Pons (tissue), 1 donor: ENCODE data around the gene KCNC4.

Experiments used
- DNase-seq: peaks from one replicate; pipeline ENCODE4 v3.0.0-alpha.2; 2016; ENCODE audit warnings: low spot score

KCNC4 gene

DNA sequence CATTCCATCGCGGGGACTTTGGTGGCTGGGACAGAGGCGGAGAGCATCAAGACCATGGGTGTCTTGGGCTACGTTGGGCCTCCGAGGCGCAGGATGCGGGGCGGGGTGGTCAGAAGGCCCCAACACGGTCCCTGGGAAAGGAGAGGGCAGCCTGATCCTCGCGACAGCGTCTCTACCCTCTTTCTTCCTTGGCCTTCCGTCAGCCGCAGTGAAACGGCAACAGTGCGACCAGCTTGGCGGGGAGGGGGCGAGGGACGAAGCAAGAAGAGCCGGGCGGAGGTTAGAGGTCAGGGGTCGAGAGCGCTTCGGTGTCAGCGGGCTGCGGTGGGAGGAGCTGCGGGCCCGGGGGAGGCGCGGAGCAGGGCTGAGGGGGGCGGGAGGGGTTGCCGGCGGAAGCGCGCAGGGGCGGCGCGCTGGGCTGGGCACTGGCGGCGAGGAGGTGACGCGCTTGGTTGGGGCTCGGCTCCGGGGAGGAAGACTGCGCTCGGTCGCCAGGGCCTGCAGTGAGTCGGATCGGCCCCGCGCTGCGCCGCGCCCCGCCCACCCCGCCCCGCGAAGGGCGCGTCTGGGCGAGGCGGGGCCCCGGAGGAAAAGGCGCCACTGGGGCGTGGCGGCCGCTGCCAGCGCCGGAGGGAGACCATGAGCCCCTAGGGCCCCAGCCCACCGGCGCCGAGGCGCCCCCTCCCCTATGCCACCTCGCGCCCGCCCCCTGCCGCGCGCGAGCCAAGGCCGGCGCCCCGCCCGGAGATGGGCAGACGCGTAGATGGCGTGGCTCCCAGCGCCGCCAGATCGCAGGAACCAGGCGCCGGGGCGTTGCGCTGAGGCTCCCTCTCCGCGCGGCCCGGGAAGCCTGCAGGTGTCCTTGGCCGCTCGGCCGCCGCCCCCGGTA is at the start of gene KCNC4:
Gene KCNC4 (plus strand): TSS at position 600 of the 889 bp plus-strand sequence. CDS start 1,186 bp downstream, outside the sequence.
- peak; percentile 42 for DNase-seq

GRCh38 chr1:110160538-110161100 is 49.5 kb upstream of the KCNC4 start:
- no peak for DNase-seq

DNA sequence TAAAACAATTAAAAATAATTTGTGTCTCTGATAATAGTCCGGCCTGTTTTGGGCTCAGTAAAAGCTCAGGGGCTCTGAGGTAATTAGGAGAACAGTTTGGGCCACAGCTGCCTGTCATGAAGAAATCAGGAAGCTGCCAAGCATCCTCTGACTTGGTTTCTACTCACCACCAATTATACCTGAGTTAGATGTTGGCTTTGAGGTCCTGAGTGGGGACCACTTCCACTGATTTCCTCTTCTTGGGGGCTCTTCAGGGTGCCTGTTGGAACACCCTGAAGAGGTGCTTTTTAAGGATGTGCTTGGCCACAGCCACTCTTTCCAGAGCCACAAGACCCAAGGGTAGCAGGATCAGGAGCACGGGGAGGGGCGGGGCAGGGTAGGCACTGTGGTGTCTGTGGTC is 48.9 kb upstream of the KCNC4 start:
- no peak for DNase-seq

- DNase-seq = no peak
These were observed 48.3 kb upstream of the KCNC4 start for GRCh38 chr1:110161849-110162248.

GRCh38 chr1:110163591-110163990 is 46.5 kb upstream of the KCNC4 start:
- DNase-seq = no peak

DNA sequence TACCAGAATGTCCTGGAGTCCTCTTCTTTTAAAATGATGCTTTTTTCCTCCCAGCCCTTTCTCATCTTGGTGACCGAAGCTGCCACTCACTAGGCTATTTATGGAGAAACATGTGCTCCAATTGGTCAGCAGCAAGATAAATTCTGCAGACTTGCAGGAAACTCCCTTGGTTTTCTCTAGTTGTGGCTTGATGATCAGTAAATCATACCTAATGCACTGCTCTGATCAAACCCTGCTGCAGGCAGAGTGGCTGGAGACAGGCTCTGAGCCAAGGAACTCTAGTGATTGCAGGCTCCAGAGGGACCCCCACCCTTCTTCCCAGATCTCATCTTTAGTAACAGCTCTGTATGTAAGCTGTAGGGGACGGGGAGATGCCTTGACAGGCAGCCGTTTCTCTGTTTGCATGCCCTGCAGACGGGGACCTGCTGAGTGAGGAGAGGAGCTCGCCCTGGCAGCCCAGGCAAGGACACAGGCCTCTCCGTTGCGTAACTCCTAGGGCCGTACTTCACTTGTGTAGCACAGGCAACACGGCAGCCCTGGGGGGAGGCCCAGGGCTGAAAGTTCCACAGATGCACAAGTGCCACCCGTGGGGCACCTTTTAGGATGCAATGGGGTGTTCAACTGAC is 45.3 kb upstream of the KCNC4 start:
- DNase-seq = no peak

DNA sequence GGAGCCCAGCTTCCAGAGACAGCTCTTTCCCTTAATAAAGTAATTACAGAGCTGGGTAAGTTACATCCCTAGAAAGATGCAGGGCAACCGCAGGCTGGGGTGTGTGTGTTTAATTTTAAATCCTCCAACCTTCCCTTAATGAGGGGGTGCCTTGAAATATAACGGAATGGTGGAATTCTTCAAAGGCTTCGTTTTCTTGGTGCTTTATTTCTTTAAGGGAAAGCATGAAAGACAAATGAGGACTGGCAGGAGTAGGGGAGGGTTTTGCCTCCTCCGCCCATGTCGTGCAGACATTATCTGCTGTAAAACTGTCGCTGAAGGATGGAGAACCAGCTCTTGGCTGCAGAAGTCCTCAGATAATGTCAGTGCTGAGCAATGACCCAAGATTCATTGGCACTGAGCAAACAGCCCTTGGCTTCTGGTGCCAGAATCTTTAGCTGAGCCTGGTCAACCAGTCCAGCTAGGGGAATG is 44.3 kb upstream of the KCNC4 start:
- no peak for DNase-seq

- DNase-seq = no peak
These were observed 43.3 kb upstream of the KCNC4 start for GRCh38 chr1:110166861-110167260.

DNA sequence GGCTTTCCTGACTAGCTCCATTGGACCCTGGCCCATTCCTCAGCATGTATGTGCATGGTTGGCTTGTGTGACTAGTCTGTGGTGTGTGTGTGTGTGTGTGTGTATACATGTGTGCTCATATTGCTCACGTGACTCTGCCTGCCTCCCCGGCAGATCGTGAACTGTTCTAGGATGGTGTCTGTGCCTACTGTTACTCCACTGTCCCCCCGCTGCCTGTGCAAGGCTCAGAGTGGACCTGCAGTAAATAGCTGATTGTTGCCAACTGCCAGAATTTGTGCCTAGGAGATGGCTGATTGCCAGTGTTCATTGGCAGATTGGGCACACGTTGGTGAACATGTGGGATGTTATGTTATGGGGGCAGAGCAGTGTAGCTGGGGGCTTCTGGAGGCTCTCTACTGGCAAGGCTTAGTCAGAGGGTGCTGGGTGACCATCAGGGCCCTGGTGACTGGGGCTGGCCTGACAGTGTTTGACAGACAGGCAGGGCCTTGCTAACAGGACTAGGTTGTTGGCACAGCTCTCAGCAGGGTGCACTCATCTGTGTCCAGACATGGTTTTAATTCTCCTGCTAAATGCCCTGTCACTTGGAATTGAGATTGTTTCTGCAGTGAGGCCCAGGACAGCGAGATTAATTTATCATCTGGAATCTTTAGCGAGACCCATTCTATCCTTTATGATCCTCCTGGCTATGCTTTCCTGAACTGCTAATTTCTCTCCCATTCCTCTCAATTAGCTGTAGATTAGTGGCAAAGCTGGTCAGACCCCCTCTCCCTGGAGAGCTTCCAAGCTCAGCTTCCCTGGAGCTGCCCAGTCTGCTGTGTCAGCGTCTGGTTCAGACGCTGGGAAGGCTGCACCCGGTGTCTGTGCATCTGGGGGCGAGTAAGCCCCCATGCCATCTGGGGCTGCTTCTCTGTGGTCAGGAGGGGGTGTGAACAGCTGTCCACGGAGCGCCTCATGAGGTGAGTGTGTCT is 39.1 kb upstream of the KCNC4 start:
- DNase-seq = no peak

DNA sequence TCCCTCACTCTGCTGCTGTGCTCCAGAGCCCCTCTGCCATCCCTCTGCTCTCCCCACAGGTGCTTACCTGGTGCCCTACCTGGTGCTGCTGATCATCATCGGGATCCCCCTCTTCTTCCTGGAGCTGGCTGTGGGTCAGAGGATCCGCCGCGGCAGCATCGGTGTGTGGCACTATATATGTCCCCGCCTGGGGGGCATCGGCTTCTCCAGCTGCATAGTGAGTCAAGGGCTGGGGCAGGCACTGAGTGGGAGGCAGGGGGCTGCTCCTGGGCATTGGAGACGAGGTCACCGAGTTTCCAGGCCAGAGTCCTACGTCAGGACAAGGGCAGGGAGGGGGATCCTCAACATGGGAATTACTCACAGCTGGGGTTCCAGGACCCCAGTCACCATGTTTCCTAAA is 38.1 kb upstream of the KCNC4 start:
- DNase-seq = no peak

DNA sequence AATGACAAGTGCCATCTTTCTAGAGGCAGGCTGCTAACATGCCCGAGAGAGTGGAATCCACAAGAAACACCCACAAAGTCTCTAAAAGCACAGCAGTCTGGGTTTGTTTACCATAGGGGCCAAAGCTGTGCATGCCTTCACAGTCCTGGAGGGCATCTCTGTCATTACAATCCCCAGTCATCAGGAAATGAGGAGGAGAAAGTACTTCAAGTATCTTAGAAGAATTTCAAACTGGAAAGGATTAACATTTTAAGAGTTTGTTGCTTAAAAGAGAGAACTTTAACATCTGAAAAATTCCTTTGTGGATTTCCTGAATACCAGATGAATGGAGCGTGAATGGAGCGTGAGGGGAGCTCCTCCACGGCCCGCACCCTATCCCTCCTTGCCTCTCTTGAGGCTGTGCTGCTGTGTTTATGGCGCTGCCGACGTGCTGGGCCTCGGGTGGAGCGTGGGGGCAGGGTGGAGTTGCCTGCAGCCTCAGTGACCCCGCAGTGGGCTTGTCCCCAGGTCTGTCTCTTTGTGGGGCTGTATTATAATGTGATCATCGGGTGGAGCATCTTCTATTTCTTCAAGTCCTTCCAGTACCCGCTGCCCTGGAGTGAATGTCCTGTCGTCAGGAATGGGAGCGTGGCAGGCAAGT is 36.5 kb upstream of the KCNC4 start:
- DNase-seq = no peak

GRCh38 chr1:110174961-110175360 is 35.2 kb upstream of the KCNC4 start:
- no peak for DNase-seq

- peak; percentile 19 for DNase-seq
These were observed 33.7 kb upstream of the KCNC4 start for GRCh38 chr1:110176299-110176956.

GRCh38 chr1:110177775-110178174 is 32.3 kb upstream of the KCNC4 start:
- DNase-seq = no peak

- no peak for DNase-seq
These were observed 26.4 kb upstream of the KCNC4 start for GRCh38 chr1:110183642-110184167.

DNA sequence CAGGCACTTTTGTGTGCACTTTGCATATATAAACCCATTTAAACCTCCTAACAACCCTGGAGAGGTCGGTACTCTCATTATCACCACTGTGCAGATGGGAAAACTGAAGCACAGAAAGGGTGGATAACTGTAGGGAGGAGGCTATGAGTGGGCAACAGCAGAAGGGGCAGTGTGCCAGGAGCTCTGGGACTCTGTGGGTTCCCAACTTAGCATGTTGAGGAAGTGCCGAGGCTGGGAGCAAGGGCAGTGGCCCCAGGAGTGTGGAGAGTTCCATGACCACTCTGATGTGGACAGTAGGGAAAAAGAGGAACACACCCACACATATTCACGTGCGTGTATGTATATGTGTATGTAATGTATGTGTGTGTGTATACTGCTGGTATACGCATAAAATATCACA is 25.7 kb upstream of the KCNC4 start:
- no peak for DNase-seq

DNA sequence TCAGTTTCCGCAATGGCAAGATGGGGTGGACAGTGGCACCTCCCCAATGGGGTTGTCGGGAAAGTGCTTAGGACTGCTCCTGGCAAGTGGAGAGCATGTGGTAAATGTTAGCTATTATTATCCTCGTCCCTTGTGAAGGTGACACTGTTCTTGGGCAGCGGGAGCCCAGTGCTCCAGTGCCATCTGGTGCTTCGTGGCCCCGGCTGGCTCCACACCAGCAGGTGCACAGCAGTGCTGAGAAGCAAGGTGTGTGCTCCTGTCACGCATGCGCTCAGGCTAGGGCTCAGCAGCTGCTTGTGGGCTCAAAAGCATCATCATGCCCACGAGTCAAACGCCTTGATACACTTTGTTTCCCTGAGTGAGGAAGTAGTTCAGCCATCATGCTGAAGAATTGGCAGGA is 24.9 kb upstream of the KCNC4 start:
- DNase-seq = no peak

DNA sequence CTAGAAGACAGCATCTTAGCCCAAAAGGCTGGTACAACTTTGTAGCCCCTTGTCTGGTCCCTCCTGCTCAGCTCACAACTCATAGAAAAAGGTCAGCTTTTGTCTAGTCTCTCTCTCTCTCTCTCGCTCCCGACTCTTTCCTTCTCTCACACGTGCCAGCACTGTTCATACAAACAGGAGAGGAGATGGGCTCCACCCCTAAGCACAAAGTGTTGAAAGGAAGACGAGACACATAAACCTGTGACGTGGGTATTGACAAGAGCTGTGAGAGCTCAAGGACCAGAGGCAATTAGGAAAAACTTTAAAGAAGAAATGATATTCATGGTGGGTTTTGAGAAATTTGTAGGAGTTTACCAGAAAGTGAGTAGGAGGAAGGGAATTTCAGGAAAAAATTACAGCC is 23.6 kb upstream of the KCNC4 start:
- DNase-seq = no peak

- no peak for DNase-seq
These were observed 22.8 kb upstream of the KCNC4 start for GRCh38 chr1:110187139-110187890.
